KOPT-K1 (cell line): ENCODE data around the gene AGK.

Source experiments
- H3K27ac ChIP-seq: fragments of 200-600 bp; sonication (generic); 2 replicates; pipeline ENCODE4 v1.5.1; 2016; ENCODE audit warnings: antibody characterized with exemption, mild to moderate bottlenecking, low read depth, low read length; ENCODE audit not compliant: poor library complexity, severe bottlenecking
- H3K36me3 ChIP-seq: fragments of 200-600 bp; sonication (generic); 2 replicates; pipeline ENCODE4 v1.5.1; 2017; ENCODE audit warnings: antibody characterized with exemption, mild to moderate bottlenecking, low read length, moderate library complexity; ENCODE audit not compliant: insufficient read depth
- H3K9me3 ChIP-seq: fragments of 200-600 bp; sonication (generic); 2 replicates; pipeline ENCODE4 v1.5.1; 2017; ENCODE audit warnings: antibody characterized with exemption, low read length, mild to moderate bottlenecking; ENCODE audit not compliant: insufficient read depth, poor library complexity, severe bottlenecking

Gene AGK, protein sequence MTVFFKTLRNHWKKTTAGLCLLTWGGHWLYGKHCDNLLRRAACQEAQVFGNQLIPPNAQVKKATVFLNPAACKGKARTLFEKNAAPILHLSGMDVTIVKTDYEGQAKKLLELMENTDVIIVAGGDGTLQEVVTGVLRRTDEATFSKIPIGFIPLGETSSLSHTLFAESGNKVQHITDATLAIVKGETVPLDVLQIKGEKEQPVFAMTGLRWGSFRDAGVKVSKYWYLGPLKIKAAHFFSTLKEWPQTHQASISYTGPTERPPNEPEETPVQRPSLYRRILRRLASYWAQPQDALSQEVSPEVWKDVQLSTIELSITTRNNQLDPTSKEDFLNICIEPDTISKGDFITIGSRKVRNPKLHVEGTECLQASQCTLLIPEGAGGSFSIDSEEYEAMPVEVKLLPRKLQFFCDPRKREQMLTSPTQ

DNA sequence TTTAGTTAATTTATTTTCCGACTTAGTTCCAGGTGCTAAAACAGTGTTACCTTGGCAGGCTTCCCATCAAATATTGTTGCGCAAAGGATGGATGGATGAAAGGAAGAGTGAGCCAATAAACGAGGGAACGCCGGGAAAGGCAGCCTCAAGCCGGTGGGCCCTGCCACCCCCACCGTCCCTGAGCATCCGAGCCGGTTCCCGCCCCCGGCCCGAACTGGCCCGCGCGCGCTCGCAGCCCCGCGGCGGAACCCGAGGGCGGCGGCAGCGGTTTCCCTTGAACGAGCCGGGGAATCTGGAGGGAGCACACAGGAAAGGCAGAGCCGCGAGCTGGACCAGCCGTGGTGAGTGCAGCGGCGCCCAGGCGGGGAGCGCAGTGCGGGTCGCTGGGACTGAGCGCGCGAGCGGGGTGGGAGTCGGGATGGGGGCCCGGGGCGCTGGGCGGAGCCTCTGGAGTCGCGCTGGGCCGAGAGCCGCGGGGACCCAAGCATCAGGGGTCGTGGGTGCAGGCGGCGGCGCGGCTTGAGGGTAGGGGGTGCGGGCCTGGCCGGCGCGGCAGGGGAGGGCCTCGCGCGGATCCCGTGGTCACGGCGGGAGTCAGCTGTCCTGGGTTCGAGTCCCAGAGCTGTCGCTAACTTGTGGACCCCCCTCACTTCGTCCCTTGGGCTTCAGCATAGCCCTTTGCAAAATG is at the start of gene AGK:
Gene AGK (plus strand): TSS at position 317 of the 688 bp plus-strand sequence. CDS start 4,057 bp downstream, outside the sequence.
- Histone ChIP-seq H3K27ac (peak within 1 kb of the TSS; percentile 67), H3K36me3 (peaks cover 16% of the 10 kb centered on the region), H3K9me3 (no peaks in the 10 kb centered on the region)

DNA sequence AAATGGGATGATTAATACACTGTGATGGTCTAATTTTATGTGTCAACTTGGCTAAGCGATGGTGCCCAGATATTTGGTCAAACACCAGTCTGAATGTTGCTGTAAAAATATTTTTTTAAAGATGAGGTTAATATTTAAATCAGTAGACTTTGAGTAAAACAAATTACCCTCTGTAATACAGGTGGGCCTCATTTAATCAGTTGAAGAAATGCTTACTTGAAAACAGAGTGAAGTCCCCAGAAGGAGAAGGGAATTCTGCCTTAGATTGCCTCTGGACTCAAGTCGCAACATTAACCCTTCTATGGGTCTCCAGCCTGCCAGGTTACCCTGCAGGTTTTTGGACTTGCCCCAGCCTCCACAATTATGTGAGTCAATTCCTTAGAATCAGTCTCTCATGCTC is 49.8 kb upstream of the AGK start:
- H3K36me3 ChIP-seq: no peaks in the 10 kb centered on the region
- H3K27ac ChIP-seq: no peak overlapping the region
- no peaks in the 10 kb centered on the region for H3K9me3 ChIP-seq

DNA sequence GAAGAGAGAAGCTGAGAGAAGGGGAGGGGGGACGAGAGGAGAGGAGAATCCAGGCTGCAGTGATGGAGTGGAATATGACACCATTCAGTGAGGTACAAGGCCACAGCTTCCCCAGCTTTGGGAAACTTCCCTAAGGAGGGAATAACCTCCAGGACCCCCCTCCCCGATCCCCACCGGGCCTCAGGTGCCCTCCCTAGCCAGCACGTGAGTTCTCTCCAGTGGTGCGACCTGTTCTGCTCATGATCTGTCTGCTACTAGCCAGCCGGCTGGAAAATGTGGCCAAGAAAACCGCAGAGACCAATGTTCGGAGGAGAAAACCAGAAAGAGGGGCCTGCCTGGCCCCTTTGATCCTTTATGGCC is 39.9 kb upstream of the AGK start:
- Histone ChIP-seq H3K9me3 (peaks cover 21% of the 10 kb centered on the region), H3K36me3 (no peaks in the 10 kb centered on the region), H3K27ac (no peak overlapping the region)

DNA sequence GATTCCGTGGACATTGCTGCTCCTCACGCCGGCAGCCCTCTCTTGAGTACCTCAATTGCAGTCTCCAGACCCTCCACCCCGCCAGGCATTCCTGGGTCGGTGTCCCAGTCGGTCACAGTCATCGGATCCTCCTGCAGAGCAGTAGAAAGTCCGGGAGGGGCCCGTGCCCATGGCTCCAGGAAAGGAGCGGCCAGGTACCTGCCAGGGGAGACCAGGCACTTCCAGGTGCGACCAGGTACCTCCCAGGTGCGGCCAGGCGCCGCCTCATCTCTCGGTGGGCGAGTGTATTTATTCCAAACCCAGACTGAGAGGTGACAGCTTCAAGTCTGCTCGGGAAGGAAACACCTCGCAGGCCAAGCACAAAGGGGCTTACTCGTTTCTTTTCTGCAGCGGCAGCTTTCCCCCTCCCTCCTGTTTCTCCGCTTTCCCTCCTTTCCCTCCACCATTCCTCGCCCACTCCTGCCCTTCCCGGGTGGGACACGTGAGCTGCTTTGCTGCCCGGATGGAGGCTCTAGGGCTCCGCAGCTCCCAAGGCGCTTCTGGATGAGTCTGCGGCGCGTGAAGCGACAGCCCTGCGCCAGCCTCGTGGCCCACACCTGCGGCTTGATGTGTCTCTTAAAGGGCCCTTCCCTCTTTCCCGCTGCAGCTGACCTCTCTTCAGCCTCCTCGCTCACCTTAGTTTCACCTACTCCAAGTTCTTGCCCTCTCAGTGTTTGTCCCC is 39.4 kb upstream of the AGK start:
- Histone ChIP-seq H3K9me3 (peaks cover 21% of the 10 kb centered on the region), H3K36me3 (no peaks in the 10 kb centered on the region), H3K27ac (no peak overlapping the region)

DNA sequence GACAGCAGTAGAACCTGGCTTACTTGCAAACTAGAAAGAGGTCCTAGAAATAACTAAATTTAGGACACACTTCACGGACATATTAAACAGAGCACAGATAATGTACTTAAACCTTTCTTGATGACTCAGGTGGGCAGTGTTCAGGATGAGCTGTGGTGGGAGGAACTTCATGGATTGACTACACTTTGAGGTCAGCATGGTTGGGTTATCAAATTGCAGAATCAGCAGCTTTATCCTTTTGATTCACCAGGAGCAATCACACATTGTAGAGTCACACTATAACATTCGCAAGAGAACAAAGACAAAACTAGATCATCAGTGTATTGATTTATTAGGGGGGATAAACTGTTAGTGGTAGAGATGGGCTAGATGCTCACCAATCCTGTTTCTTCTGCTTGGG is 38.6 kb upstream of the AGK start:
- no peak overlapping the region for H3K27ac ChIP-seq
- no peaks in the 10 kb centered on the region for H3K36me3 ChIP-seq
- H3K9me3 ChIP-seq: peaks cover 18% of the 10 kb centered on the region

DNA sequence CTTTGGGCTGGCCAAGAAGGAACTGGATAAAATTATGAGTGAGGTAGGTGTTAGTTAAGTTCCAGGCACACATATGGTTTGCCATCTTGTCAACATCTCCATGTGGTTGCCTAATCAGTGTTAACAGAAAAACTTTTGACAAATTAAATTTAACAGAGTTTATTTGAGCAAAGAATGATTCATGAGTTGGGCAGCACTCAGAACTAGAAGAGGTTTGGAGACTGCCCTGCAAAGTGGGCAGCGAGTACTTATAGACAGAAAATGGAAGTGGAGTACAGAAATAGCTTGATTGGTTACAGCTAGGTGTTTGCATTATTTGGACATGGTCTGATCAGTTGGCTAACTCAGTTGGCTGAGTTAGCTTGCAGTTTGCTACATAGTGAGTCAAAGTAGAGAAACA is 37.5 kb upstream of the AGK start:
- no peak overlapping the region for H3K27ac ChIP-seq
- peaks cover 16% of the 10 kb centered on the region for H3K9me3 ChIP-seq
- no peaks in the 10 kb centered on the region for H3K36me3 ChIP-seq

DNA sequence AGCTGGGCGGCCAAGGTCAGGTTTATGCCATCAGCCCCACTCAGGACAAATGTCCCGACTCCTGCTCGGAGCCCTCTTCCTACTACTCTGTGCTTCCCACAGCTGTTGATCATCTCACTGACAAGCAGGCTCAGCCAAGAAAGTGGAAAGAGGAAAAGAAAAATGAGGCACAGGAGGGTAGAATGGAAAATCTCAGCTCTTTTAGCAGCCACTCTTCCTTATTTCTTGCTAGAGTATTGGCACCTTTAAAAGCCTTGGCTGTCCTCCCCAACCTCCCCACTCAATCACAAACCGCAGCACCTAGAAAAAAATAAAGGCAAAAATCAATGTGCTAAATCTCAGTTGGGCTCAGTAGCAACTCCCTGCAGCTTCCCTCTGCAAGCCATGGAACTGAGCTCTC is 35.3 kb upstream of the AGK start:
- H3K36me3 ChIP-seq: no peaks in the 10 kb centered on the region
- H3K27ac ChIP-seq: no peak overlapping the region
- peaks cover 16% of the 10 kb centered on the region for H3K9me3 ChIP-seq

DNA sequence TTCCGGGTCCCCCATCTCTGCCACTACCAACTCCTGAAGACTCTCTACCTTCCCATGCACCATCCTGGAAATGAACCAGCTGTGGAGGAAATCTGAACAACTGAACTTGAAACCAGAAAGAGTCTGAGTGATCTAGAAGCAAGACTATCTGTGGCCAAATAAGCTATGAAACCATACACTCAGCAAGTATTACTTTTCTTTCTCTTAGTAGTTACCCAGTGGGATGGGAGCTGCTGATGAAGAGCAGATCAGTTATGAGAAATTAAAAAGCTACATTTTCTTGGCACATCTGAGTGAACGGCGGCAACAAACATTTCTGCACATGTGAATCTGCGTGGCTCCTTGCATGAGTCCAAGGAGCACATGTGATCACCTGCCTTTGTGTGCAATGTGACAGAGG is 31.6 kb upstream of the AGK start:
- Histone ChIP-seq H3K27ac (no peak overlapping the region), H3K36me3 (no peaks in the 10 kb centered on the region), H3K9me3 (no peaks in the 10 kb centered on the region)

DNA sequence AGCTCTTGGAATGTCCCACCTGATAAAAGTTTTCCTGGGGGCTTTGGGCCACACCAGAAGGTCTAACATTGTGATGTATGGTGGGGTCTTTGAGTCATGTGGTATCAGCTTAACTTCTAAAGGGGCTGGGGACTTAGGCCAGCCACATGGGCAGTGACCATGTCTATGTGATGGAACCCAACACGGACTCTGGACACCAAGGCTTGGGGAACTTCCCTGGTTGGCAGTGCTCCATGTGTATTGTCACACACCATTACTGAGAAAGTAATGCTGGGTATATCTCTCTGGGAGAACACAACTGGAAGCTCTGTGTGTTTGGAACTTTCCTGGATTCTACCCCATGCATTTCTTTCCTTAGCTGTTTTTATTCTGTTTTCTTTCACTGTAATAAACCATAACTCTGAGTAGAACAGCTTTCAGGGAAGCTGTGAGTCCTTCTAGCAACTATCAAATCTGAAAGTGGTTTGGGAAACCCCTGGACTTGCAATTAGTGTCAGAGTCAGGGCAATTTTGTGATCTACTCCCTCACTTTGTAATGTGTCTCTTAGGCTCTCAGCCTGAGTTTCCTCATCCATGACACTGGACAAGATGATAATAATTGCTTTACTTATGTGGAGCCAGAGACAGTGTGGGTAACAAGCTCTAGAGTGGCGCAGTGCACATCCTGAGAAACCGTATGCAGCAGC is 28.4 kb upstream of the AGK start:
- no peaks in the 10 kb centered on the region for H3K9me3 ChIP-seq
- no peak overlapping the region for H3K27ac ChIP-seq
- H3K36me3 ChIP-seq: no peaks in the 10 kb centered on the region

DNA sequence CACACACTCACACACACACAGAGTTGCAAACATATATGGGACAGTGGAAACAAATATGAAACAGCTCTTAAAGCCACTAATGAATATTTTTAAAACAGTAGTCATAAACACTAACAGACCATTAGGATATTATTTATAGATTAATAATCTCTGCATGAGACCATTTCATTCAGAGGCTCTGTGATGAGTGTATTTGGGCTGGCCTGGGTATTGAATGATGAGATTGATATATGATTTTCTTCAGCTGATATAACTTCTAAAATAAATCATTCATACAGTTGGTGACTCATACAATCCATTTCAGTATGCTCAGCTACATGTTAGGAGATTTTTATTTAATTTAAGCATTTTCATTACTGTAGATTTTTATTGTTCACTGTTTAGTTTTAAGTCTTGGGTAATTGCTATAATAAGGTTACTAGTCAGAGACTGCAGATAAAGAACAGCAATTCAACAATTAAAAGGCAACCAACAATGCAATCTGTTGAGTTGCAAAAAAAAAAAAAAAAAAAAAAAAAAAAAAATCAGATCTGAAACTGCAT is 25.2 kb upstream of the AGK start:
- Histone ChIP-seq H3K27ac (no peak overlapping the region), H3K9me3 (no peaks in the 10 kb centered on the region)

DNA sequence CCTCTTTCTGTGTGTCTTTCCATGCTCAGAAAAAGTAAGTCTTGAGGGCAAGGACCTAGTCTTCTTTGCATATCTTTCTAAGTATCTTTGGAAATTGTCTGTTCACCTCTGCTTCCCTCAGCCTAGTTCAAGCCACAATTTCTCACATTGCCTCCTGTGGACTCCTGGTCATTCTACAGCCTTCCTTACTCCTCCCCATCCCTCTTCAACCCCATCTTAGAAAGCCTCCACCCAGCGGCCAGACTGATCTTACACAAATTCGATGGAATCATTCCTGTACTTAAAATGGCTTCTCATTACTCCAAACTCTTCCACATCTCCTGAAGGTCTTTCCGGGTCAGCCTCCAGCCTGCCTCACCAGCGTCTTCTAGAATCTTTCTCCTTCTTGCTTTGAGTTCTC is 24.1 kb upstream of the AGK start:
- H3K36me3 ChIP-seq: no peaks in the 10 kb centered on the region
- no peaks in the 10 kb centered on the region for H3K9me3 ChIP-seq
- no peak overlapping the region for H3K27ac ChIP-seq

More for the DNA sequence above, 25.2 kb upstream of the AGK start:
- no peaks in the 10 kb centered on the region for H3K36me3 ChIP-seq

DNA sequence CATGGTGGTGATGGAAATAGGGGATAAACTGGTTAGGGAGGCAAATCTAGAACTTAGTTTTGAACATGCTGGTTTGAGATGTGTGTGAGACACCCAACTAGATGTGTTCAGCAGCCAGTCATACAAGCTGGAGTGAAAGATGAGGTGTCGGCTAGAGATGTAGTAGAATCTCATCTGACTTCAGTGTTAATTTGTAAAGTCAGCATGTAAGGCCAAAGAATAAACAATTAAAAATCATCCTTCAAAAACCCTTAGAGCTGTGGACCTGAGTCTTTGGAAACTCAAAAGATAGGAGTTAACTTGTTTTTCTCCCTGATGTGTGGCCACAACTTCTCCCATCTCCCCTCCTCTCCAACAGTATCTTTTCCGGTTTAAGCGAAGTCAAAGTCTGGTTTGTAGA is 22.8 kb upstream of the AGK start:
- no peaks in the 10 kb centered on the region for H3K36me3 ChIP-seq
- no peaks in the 10 kb centered on the region for H3K9me3 ChIP-seq
- H3K27ac ChIP-seq: no peak overlapping the region

DNA sequence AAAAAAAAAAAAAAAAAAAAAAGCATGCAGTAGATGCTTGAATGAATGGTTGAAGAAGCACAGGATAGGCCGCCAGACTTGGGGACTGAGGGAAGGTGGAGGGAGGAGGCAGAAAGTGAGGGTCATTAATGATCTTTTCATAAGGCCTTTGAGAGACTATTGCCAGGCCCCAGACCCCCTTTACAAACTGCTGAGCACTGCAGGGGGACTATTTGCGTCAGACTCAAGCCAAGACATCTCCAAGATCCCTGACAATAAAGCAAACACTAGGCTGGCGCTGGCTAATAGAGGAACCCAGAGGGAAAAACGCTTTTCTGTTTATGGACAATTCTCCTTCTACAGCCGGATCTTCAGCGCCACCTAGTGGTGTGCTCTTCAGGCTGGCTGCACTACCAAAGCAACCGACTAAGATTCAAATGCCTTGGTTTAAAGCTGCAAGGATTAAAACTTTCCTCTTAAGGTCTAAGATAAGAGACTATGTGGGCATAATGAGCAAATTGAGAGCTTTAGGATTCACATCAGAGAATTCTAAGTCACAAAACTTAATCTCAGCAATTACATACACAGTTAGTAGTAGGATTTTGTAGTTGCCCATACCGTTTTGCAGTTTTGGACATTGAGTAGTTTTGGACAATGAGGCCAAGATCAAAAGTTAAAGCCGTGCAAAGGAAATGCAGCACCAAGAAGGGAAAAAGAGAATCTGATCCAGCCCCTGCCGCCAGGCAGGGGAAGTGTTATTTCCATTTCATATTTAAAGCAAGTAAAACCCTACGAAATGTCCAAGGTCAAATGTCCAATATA is 17.9 kb upstream of the AGK start:
- no peaks in the 10 kb centered on the region for H3K36me3 ChIP-seq
- no peak overlapping the region for H3K27ac ChIP-seq
- H3K9me3 ChIP-seq: no peaks in the 10 kb centered on the region
